ENCODE results near the gene CHRNB2. TPM values are rescaled to one million over a fixed set of nuclear protein-coding genes. Genes with fewer than 3 reads are reported as not detected.
A peak's percentile ranks its signal among the peaks of the same experiment; 100 is the strongest.

Gene CHRNB2
- total and polyA plus RNA-seq, 2 of the 8 experiments (the other 6 are each of a cell fraction or from before 2014, with no cell fraction given), result 3.1 to 4.1 TPM

DNA sequence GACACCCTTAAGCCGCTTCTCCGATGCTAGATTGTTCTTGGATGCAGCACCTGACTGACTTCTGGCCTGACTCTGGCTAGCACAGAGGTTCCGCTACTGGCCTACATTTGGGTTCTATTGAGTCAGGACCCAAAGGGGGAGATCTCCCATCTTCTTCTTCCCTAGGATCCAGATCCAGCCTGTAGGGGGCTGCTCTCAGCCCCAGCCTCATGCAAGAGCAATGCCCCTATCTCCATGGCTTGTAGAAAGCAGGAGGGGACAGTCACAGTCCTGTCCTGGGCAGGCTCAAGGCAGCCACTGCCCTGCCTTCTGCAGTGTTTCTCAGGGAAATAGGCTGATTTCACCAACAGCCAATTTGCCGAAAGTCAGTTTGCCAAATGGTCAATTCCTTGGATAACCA, 46.7 kb downstream of the CHRNB2 start:
- H4K91ac ChIP-seq (replicated peaks; ENCODE audit: insufficient read length, low read length), result no peak overlapping the region
- CTCF ChIA-PET (ENCODE audit: partially characterized antibody), result interaction anchor here (1.2 to 1.9 kb wide), 2 partner anchors 9 to 264 kb away, joined by 3 to 7 read pairs; no protein-coding TSS in a partner anchor
- DNase-seq (ENCODE audit: low read depth in 1 of 2, low spot score in 2 of 2), result no peak

More for the DNA sequence above, 46.7 kb downstream of the CHRNB2 start:
- no peak overlapping the region for H2AFZ ChIP-seq (ENCODE audit: low read length)
- H3K23ac ChIP-seq (ENCODE audit: insufficient read length), result no peak overlapping the region
- H4K5ac ChIP-seq (ENCODE audit: insufficient read length, low read depth, low read length), result no peak overlapping the region
- FAIRE-seq, result no peak
- H3K9ac ChIP-seq (replicated peaks in 1 of 4; ENCODE audit: extremely low read depth in 1 of 4, low read depth in 3 of 4, low read length in 3 of 4), result no peak overlapping the region
- peaks cover under 1 to 4% of the 10 kb centered on the region in 2 experiments for H4K20me1 ChIP-seq (replicated peaks in 1 of 2; ENCODE audit: control insufficient read depth in 1 of 2, insufficient read depth in 2 of 2, low read length in 2 of 2)
- H3K14ac ChIP-seq (ENCODE audit: insufficient read length), result no peak overlapping the region
- 0 out of 2 replicates have a peak overlapping the region, but pooled peaks have one; percentile 9 for H2BK15ac ChIP-seq (ENCODE audit: low read length)
- no peak overlapping the region for H3K4me3 ChIP-seq (ENCODE audit: extremely low read depth in 1 of 4, insufficient read depth in 2 of 4, low read depth in 3 of 4, low read length in 4 of 4)
- H3K4me1 ChIP-seq (replicated peaks in 1 of 4; ENCODE audit: control insufficient read depth in 3 of 4, insufficient read depth in 4 of 4, low read length in 3 of 4), result peaks cover 7 to 24% (median 17%) of the 10 kb centered on the region in 4 experiments
- H2BK12ac ChIP-seq (ENCODE audit: low read depth, low read length), result no peak overlapping the region
- no peaks in the 10 kb centered on the region for H3K36me3 ChIP-seq (ENCODE audit: control insufficient read depth in 2 of 4, insufficient read depth in 4 of 4, low read length in 3 of 4)
- no peaks in the 10 kb centered on the region for H3K27me3 ChIP-seq (replicated peaks in 1 of 4; ENCODE audit: control insufficient read depth in 3 of 4, extremely low read depth in 1 of 4, insufficient read depth in 3 of 4, low read length in 3 of 4)
- H3K79me2 ChIP-seq (ENCODE audit: control insufficient read depth in 1 of 2, insufficient read depth in 2 of 2, low read length in 2 of 2), result peaks cover 19 to 88% of the 10 kb centered on the region in 2 experiments
- no peak overlapping the region for H2BK120ac ChIP-seq (replicated peaks; ENCODE audit: low read depth, low read length)
- H3K18ac ChIP-seq (ENCODE audit: extremely low read depth, low read length), result peak overlapping the region; percentile 39; the same call in 1 of the 2 replicates
- no peak overlapping the region for H2AK5ac ChIP-seq (ENCODE audit: low read depth, low read length)
- H3K4me2 ChIP-seq (ENCODE audit: insufficient read depth in 1 of 2, low read depth in 2 of 2, low read length in 2 of 2), result no peak overlapping the region
- no peak overlapping the region for H3K27ac ChIP-seq (ENCODE audit: low read depth, low read length)
- H3K4ac ChIP-seq (replicated peaks; ENCODE audit: insufficient read length, low read depth, low read length), result no peak overlapping the region
- no peak overlapping the region for H2BK20ac ChIP-seq (ENCODE audit: low read length)
- POLR2A ChIA-PET (ENCODE audit: partially characterized antibody), result interaction anchor here (0.6 kb wide), 1 partner anchor 58 kb away, joined by 3 read pairs; no protein-coding TSS in a partner anchor
- H4K8ac ChIP-seq (ENCODE audit: extremely low read depth, insufficient read depth, low read length), result no peak overlapping the region
- no peak overlapping the region for H2BK5ac ChIP-seq (ENCODE audit: low read depth, low read length)
- TF ChIP-seq, protein P1, sequence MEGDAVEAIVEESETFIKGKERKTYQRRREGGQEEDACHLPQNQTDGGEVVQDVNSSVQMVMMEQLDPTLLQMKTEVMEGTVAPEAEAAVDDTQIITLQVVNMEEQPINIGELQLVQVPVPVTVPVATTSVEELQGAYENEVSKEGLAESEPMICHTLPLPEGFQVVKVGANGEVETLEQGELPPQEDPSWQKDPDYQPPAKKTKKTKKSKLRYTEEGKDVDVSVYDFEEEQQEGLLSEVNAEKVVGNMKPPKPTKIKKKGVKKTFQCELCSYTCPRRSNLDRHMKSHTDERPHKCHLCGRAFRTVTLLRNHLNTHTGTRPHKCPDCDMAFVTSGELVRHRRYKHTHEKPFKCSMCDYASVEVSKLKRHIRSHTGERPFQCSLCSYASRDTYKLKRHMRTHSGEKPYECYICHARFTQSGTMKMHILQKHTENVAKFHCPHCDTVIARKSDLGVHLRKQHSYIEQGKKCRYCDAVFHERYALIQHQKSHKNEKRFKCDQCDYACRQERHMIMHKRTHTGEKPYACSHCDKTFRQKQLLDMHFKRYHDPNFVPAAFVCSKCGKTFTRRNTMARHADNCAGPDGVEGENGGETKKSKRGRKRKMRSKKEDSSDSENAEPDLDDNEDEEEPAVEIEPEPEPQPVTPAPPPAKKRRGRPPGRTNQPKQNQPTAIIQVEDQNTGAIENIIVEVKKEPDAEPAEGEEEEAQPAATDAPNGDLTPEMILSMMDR (IDR thresholded peaks at IDR 0.05; ENCODE audit: control extremely low read depth in 1 of 3, insufficient read depth in 1 of 3, low read depth in 1 of 3, low read length in 3 of 3), result peak; percentile 27 to 34 (median 31); a peak in 2 of 4 replicates
- no peak for TF ChIP-seq SUZ12 (IDR thresholded peaks at IDR 0.05; ENCODE audit: low read length)
- H3K79me1 ChIP-seq (ENCODE audit: low read depth, low read length), result peaks cover 8% of the 10 kb centered on the region
- WGBS, 2 experiments (ENCODE audit: extremely low coverage in 1 of 2, insufficient coverage in 1 of 2, insufficient read length in 1 of 2, insufficient replicate concordance in 2 of 2, low coverage in 1 of 2, low lambda C conversion rate in 2 of 2, missing lambda C conversion rate in 1 of 2), result 83% methylated on average over 4 of the region's 4 CpGs; no CpG with 5 or more reads in 1 of the 2 experiments
- H3K9me3 ChIP-seq (ENCODE audit: insufficient read depth in 2 of 2, low read depth in 1 of 2, low read length in 1 of 2), result no peaks in the 10 kb centered on the region
- no peaks in the 10 kb centered on the region for H3K23me2 ChIP-seq (ENCODE audit: low read depth, low read length)
- H3K56ac ChIP-seq (replicated peaks; ENCODE audit: insufficient read length, low read depth, low read length), result no peak overlapping the region

Data from H1 (cell line).